Loucy (cell line): ENCODE results near the gene TBC1D2.

Experiments used
- H2AFZ ChIP-seq: fragments of 200-600 bp; sonication (generic); 2 replicates; pipeline ENCODE4 v1.6.0; 2016; ENCODE audit warnings: antibody characterized with exemption, mild to moderate bottlenecking, low read length, moderate library complexity
- H3F3A ChIP-seq: fragments of 200-600 bp; 2 replicates; pipeline ENCODE4 v1.6.0; 2016; ENCODE audit warnings: antibody characterized with exemption, low read depth, mild to moderate bottlenecking
- H3K27me3 ChIP-seq: fragments of 200-600 bp; sonication (generic); 2 replicates; pipeline ENCODE4 v1.6.1; 2014; ENCODE audit warnings: low read length, mild to moderate bottlenecking; ENCODE audit not compliant: insufficient read depth, poor library complexity, severe bottlenecking
- H3K36me3 ChIP-seq: fragments of 200-600 bp; sonication (generic); 2 replicates; pipeline ENCODE4 v1.6.1; 2016; ENCODE audit warnings: low read length; ENCODE audit not compliant: insufficient read depth
- H3K4me1 ChIP-seq: fragments of 200-600 bp; sonication (generic); 2 replicates; pipeline ENCODE4 v1.5.1; 2014; ENCODE audit warnings: low read length, mild to moderate bottlenecking; ENCODE audit not compliant: insufficient read depth, poor library complexity, severe bottlenecking
- H3K4me2 ChIP-seq: fragments of 200-600 bp; sonication (generic); 2 replicates; pipeline ENCODE4 v1.6.0; 2014; ENCODE audit warnings: antibody characterized with exemption, low read length, low read depth, mild to moderate bottlenecking; ENCODE audit not compliant: poor library complexity, severe bottlenecking
- H3K4me3 ChIP-seq: fragments of 200-600 bp; sonication (generic); 2 replicates; pipeline ENCODE4 v1.5.1; 2014; ENCODE audit warnings: low read length, mild to moderate bottlenecking, mixed read lengths; ENCODE audit not compliant: poor library complexity, severe bottlenecking
- H3K79me2 ChIP-seq: fragments of 200-600 bp; sonication (generic); 2 replicates; pipeline ENCODE4 v1.6.1; 2014; ENCODE audit warnings: low read length; ENCODE audit not compliant: insufficient read depth
- H3K9ac ChIP-seq: fragments of 200-600 bp; sonication (generic); 2 replicates; pipeline ENCODE4 v1.6.0; 2014; ENCODE audit warnings: mild to moderate bottlenecking, low read depth, low read length, moderate library complexity; ENCODE audit not compliant: poor library complexity, severe bottlenecking
- H3K9me2 ChIP-seq: fragments of 200-600 bp; sonication (generic); replicated peaks from 2 replicates; pipeline ENCODE4 v1.6.1; 2016; ENCODE audit warnings: low read depth, low read length, mixed read lengths
- H3K9me3 ChIP-seq: fragments of 200-600 bp; sonication (generic); 2 replicates; pipeline ENCODE4 v1.6.1; 2014; ENCODE audit warnings: mild to moderate bottlenecking, antibody characterized with exemption, low read length, low read depth; ENCODE audit not compliant: insufficient read depth
- H4K20me1 ChIP-seq: fragments of 200-600 bp; sonication (generic); 2 replicates; pipeline ENCODE4 v1.6.0; 2014; ENCODE audit warnings: antibody characterized with exemption, low read length, mild to moderate bottlenecking; ENCODE audit not compliant: insufficient read depth, poor library complexity, severe bottlenecking
- EZH2phosphoT487 ChIP-seq: fragments of 200-600 bp; IDR thresholded peaks from 2 replicates; pipeline ENCODE4 v1.6.1; 2018; ENCODE audit warnings: antibody characterized with exemption, mild to moderate bottlenecking, moderate library complexity, borderline replicate concordance
- TF ChIP-seq, protein P1 (sequence below): fragments of 200-600 bp; sonication (generic); conservative IDR thresholded peaks from 2 replicates; pipeline ENCODE4 v1.5.1; 2014; ENCODE audit warnings: mild to moderate bottlenecking, antibody characterized with exemption, low read length

Gene TBC1D2

GRCh38 chr9:98240475-98240874 lies 15.0 kb downstream of the TBC1D2 start:
- Histone ChIP-seq H3K79me2 (no peaks in the 10 kb centered on the region), H3F3A (no peaks in the 10 kb centered on the region), H3K9me2 (no peaks in the 10 kb centered on the region), H3K36me3 (no peaks in the 10 kb centered on the region), H3K27me3 (no peaks in the 10 kb centered on the region), H3K4me1 (no peaks in the 10 kb centered on the region), H3K9me3 (no peaks in the 10 kb centered on the region), H3K4me2 (no peak overlapping the region), H2AFZ (no peak overlapping the region), H3K9ac (no peak overlapping the region), H3K4me3 (no peak overlapping the region), H4K20me1 (no peaks in the 10 kb centered on the region)
- TF ChIP-seq EZH2phosphoT487, result no peak
- TF ChIP-seq, protein P1, sequence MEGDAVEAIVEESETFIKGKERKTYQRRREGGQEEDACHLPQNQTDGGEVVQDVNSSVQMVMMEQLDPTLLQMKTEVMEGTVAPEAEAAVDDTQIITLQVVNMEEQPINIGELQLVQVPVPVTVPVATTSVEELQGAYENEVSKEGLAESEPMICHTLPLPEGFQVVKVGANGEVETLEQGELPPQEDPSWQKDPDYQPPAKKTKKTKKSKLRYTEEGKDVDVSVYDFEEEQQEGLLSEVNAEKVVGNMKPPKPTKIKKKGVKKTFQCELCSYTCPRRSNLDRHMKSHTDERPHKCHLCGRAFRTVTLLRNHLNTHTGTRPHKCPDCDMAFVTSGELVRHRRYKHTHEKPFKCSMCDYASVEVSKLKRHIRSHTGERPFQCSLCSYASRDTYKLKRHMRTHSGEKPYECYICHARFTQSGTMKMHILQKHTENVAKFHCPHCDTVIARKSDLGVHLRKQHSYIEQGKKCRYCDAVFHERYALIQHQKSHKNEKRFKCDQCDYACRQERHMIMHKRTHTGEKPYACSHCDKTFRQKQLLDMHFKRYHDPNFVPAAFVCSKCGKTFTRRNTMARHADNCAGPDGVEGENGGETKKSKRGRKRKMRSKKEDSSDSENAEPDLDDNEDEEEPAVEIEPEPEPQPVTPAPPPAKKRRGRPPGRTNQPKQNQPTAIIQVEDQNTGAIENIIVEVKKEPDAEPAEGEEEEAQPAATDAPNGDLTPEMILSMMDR, result no peak

DNA sequence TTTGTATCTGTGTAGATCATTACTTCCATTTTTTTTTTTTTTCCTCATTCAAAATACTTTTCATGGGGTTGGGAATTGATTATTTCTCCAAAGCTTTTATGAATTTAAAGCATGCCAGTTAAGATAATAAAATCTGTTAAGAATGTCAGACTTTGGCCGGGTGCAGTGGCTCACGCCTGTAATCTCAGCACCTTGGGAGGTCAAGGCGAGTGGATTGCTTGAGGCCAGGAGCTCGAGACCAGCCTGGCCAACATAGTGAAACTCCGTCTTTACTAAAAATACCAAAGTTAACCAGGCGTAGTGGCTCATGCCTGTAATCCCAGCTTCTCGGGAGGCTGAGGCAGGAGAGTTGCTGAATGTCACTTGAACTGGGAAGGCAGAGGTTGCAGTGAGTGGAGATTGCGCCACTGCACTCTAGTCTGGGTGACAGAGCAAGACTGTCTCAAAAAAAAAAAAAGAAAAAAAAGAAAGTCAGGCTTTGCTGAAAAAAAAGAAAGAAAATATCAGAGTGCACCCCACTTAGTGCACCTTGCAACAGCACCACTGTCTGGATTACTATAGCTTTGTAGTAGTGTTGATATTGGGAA lies 18.5 kb downstream of the TBC1D2 start:
- Histone ChIP-seq H3K4me3 (no peak overlapping the region), H3K9ac (no peak overlapping the region), H3F3A (no peaks in the 10 kb centered on the region), H3K27me3 (no peaks in the 10 kb centered on the region), H3K4me1 (no peaks in the 10 kb centered on the region), H3K9me2 (no peaks in the 10 kb centered on the region), H2AFZ (no peak overlapping the region), H3K4me2 (no peak overlapping the region), H3K36me3 (no peaks in the 10 kb centered on the region), H3K9me3 (no peaks in the 10 kb centered on the region), H3K79me2 (no peaks in the 10 kb centered on the region), H4K20me1 (no peaks in the 10 kb centered on the region)
- TF ChIP-seq, protein P1, result no peak
- no peak for TF ChIP-seq EZH2phosphoT487

DNA sequence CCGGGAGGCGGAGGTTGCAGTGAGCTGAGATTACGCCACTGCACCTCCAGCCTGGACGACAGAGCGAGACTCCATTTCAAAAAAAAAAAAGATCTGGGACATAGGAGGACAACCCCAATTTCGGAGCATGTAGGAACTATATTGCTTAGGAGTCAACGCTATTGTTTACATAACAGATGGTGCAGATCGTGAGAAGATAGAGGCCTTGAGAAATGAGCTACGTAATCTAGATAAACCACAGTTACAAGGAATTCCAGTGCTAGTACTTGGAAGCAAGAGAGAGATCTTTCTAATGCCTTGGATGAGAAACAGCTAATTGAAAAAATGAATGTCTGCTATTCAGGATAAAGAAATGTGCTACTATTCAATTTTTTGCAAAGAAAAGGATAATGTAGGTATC lies 20.3 kb downstream of the TBC1D2 start:
- H3K4me1 ChIP-seq, result no peaks in the 10 kb centered on the region
- TF ChIP-seq EZH2phosphoT487, result no peak
- TF ChIP-seq, protein P1, result no peak
- H3K9ac ChIP-seq, result no peak overlapping the region
- H3K36me3 ChIP-seq, result no peaks in the 10 kb centered on the region
- no peak overlapping the region for H3K4me3 ChIP-seq
- no peak overlapping the region for H2AFZ ChIP-seq
- H3K4me2 ChIP-seq, result no peak overlapping the region
- no peaks in the 10 kb centered on the region for H3K79me2 ChIP-seq
- no peaks in the 10 kb centered on the region for H3K9me3 ChIP-seq
- no peaks in the 10 kb centered on the region for H3F3A ChIP-seq
- H3K27me3 ChIP-seq, result no peaks in the 10 kb centered on the region
- H3K9me2 ChIP-seq, result no peaks in the 10 kb centered on the region
- H4K20me1 ChIP-seq, result no peaks in the 10 kb centered on the region
